SK-N-SH treated with all-trans-retinoic acid at 6 μM for 48 hours (cell line): Measurements from ENCODE around the gene ADAMTS17.

Experiments
- ESRRG ChIP-seq: fragments of 250-450 bp; sonication (Bioruptor Pico); IDR thresholded peaks from 2 replicates; pipeline ENCODE4 v1.6.1; 2021; ENCODE audit warnings: mild to moderate bottlenecking
- GLIS3 ChIP-seq: fragments of 250-450 bp; sonication (Bioruptor Pico); IDR thresholded peaks from 2 replicates; pipeline ENCODE4 v1.5.0; 2020; ENCODE audit warnings: mild to moderate bottlenecking, moderate library complexity
- OSR1 ChIP-seq: fragments of 250-450 bp; sonication (Bioruptor Pico); IDR thresholded peaks from 2 replicates; pipeline ENCODE4 v1.8.0; 2022; ENCODE audit warnings: moderate library complexity, mild to moderate bottlenecking, inconsistent platforms
- PPARA ChIP-seq: fragments of 250-450 bp; sonication (Bioruptor Pico); IDR thresholded peaks from 2 replicates; pipeline ENCODE4 v1.5.0; 2020; ENCODE audit warnings: mild to moderate bottlenecking, borderline replicate concordance
- SNAI2 ChIP-seq: fragments of 250-450 bp; sonication (Bioruptor Pico); IDR thresholded peaks from 2 replicates; pipeline ENCODE4 v1.5.0; 2020; ENCODE audit warnings: mild to moderate bottlenecking, moderate library complexity
- TCF4 ChIP-seq: fragments of 250-450 bp; sonication (Bioruptor Pico); IDR thresholded peaks from 2 replicates; pipeline ENCODE4 v1.8.0; 2021; ENCODE audit warnings: mild to moderate bottlenecking, moderate library complexity, borderline replicate concordance
- ZC3H10 ChIP-seq: fragments of 250-450 bp; sonication (Bioruptor Pico); IDR thresholded peaks from 2 replicates; pipeline ENCODE4 v1.5.1; 2021; ENCODE audit warnings: mild to moderate bottlenecking, moderate library complexity
- ZFP3 ChIP-seq: fragments of 250-450 bp; sonication (Bioruptor Pico); IDR thresholded peaks from 2 replicates; pipeline ENCODE4 v1.5.0; 2020; ENCODE audit warnings: mild to moderate bottlenecking, moderate library complexity
- ZNF565 ChIP-seq: fragments of 450-650 bp; formaldehyde crosslinking; conservative IDR thresholded peaks from 2 replicates; pipeline ENCODE4 v1.5.0; 2020; ENCODE audit warnings: low read depth, mild to moderate bottlenecking, moderate library complexity
- TF ChIP-seq, protein P1 (sequence below): fragments of 250-450 bp; sonication (Bioruptor Pico); IDR thresholded peaks from 2 replicates; pipeline ENCODE4 v1.5.1; 2020; ENCODE audit warnings: low read depth, mild to moderate bottlenecking, moderate library complexity
- TF ChIP-seq, protein P2 (sequence below): fragments of 250-450 bp; sonication (Bioruptor Pico); IDR thresholded peaks from 2 replicates; pipeline ENCODE4 v1.5.0; 2020; ENCODE audit warnings: mild to moderate bottlenecking, moderate library complexity

DNA sequence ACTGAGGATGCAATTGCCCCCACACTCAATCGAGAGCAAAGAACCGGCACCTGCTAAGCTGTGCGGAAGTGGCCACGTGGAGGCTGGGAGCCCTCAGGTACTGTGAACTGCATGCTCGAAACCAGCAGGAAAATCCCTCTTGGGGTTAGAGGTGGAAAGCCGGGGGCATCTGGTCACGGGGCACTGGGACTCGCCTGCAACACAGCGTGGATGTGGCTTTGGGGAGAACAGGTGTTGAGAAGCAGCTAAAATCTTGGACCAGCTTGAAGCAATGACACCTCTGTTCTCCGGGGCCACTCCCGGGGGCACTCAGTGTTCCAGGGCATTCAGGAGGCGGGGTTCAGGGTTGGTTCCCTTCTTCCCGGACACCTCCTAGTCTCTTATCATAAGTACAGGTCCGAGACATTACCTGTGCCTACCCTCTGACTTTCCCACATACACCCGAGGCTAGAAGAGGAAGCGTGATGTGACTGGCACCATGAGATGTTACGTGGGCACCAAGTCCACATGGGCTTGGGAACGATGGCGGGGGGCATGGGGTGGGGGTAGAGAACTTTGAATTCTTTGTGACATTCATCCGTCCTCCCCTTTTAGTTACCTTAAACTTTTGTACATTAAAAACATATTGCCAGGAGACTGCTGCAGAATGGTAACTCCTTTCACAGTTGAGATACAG lies 172.0 kb downstream of the ADAMTS17 start:
- no peak for TF ChIP-seq GLIS3 (CRISPR knock-in tag)
- TF ChIP-seq TCF4 (CRISPR knock-in tag), result no peak
- TF ChIP-seq ESRRG (CRISPR knock-in tag), result no peak
- TF ChIP-seq, protein P1, sequence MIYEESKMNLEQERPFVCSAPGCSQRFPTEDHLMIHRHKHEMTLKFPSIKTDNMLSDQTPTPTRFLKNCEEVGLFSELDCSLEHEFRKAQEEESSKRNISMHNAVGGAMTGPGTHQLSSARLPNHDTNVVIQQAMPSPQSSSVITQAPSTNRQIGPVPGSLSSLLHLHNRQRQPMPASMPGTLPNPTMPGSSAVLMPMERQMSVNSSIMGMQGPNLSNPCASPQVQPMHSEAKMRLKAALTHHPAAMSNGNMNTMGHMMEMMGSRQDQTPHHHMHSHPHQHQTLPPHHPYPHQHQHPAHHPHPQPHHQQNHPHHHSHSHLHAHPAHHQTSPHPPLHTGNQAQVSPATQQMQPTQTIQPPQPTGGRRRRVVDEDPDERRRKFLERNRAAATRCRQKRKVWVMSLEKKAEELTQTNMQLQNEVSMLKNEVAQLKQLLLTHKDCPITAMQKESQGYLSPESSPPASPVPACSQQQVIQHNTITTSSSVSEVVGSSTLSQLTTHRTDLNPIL (CRISPR knock-in tag), result no peak
- no peak for TF ChIP-seq ZNF565 (CRISPR knock-in tag)
- TF ChIP-seq, protein P2, sequence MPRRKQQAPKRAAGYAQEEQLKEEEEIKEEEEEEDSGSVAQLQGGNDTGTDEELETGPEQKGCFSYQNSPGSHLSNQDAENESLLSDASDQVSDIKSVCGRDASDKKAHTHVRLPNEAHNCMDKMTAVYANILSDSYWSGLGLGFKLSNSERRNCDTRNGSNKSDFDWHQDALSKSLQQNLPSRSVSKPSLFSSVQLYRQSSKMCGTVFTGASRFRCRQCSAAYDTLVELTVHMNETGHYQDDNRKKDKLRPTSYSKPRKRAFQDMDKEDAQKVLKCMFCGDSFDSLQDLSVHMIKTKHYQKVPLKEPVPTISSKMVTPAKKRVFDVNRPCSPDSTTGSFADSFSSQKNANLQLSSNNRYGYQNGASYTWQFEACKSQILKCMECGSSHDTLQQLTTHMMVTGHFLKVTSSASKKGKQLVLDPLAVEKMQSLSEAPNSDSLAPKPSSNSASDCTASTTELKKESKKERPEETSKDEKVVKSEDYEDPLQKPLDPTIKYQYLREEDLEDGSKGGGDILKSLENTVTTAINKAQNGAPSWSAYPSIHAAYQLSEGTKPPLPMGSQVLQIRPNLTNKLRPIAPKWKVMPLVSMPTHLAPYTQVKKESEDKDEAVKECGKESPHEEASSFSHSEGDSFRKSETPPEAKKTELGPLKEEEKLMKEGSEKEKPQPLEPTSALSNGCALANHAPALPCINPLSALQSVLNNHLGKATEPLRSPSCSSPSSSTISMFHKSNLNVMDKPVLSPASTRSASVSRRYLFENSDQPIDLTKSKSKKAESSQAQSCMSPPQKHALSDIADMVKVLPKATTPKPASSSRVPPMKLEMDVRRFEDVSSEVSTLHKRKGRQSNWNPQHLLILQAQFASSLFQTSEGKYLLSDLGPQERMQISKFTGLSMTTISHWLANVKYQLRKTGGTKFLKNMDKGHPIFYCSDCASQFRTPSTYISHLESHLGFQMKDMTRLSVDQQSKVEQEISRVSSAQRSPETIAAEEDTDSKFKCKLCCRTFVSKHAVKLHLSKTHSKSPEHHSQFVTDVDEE (CRISPR knock-in tag), result no peak
- TF ChIP-seq ZC3H10 (CRISPR knock-in tag), result no peak
- TF ChIP-seq PPARA (CRISPR knock-in tag), result no peak
- TF ChIP-seq ZFP3 (CRISPR knock-in tag), result no peak
- TF ChIP-seq OSR1, result no peak
- TF ChIP-seq SNAI2 (CRISPR knock-in tag), result no peak
